GM21528 (cell line): ENCODE data around the gene CCR6.

ENCODE experiments used
- ATAC-seq: cut with Tn5 transposase; IDR thresholded peaks from one replicate; pipeline ENCODE4 v1.9.1; 2021; ENCODE audit warnings: mild to moderate bottlenecking, moderate library complexity; ENCODE audit not compliant: unreplicated experiment, low FRiP score

The CCR6 gene

GRCh38 chr6:167097770-167098169 is 25.1 kb upstream of the CCR6 start:
- no peak for ATAC-seq

- ATAC-seq = no peak
Observed at GRCh38 chr6:167098825-167099225, 24.1 kb upstream of the CCR6 start.

- no peak for ATAC-seq
Observed at GRCh38 chr6:167099707-167100106, 23.2 kb upstream of the CCR6 start.

DNA sequence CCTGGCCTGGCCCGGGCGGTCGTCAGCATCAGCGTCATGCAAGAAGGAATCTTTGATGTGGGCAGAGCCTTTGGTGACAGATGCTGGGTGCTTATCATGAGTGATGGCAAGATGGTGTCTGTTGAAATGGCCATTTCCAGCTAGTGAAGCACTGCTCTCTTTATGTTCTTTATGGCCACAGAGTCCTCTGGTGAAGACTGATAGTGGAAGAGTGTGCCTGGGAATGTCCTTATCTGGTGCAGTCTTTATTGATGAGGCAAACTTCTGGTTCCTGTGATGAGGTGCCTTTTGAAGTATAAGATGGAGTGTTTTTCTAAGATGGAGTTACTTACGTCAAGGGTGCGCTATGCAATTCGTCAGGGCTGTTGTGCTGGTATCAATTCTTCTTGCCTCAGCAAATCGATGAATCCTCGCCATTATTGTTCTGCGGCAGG is 22.6 kb upstream of the CCR6 start:
- ATAC-seq = no peak

DNA sequence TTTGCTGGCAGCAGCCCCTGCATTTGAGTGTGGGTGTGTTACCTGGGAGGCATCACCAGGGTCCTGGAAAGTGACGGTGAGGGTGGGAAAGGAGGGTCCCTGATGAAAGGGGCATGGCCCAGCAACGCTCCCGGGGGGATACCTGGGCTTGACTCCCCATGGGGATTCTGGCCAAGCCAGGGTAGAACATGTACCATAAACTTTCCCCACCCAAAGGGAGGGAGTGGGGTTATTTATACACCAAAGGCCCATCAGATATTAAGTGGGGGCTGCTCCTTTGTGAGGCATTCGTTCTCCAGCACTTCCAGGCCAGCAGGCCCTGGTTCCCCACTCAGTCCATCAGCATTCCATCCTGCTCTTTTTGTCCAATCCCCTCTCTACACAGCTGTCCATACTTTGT is 20.6 kb upstream of the CCR6 start:
- no peak for ATAC-seq

DNA sequence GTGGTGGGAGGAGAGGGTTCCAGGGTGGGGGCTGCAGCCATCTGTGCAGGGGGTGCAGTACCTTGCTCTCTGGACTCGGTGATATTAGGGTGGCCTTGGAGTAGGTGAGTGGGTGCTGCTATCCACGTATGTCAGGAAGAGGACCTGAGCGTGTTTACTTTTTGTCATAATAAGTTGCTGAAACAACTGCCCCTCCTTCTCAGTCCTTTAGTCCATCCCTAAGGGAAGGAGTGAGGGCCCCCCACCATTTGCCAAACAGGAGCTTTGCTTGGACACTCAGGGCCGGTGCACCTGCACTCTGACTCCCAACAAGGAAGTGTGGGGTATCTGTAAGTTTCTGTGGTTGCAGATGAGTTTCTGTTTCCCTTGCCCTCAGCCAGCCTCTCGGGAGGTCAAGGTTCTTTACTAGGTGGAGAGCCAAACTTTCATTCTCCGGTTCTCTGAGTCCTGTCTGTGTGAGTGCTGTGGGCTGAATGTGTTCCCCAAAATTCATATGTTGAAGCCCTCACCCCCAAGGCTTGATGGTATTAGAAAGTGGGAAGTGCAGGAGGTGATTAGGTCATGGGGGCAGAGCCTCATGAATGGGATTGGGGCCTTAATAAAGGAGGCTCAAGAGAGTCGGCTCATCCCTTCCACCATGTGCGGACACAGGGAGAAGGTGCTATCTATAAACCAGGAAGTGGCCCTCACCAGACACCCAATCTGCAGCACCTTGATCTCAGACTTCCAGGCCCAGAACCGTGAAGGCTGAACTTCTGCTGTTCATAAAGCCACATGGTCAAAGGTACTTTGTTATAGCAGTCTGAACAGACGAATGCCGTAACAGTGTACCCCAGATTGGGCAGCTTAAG is 19.6 kb upstream of the CCR6 start:
- peak; percentile 96 for ATAC-seq

DNA sequence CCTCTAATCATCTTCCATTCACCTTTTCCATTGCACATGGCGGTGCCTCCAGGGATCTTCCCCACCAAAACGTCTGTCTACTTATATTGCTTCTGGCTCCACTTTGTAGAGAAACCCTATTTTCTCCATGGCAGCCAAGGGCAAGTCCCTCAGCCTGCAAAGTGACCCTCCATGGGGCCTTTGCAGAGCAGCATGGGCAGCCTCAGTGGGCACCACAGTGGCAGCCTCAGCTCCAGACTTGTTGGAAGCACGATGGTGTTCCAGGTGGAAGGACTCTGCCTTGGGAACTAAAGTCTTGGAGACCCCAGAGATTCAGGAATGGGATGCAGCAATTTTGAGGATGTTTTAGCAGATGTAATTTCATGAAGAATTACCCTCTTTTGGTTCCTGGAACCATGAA is 18.5 kb upstream of the CCR6 start:
- no peak for ATAC-seq

GRCh38 chr6:167105060-167105459 is 17.8 kb upstream of the CCR6 start:
- no peak for ATAC-seq

DNA sequence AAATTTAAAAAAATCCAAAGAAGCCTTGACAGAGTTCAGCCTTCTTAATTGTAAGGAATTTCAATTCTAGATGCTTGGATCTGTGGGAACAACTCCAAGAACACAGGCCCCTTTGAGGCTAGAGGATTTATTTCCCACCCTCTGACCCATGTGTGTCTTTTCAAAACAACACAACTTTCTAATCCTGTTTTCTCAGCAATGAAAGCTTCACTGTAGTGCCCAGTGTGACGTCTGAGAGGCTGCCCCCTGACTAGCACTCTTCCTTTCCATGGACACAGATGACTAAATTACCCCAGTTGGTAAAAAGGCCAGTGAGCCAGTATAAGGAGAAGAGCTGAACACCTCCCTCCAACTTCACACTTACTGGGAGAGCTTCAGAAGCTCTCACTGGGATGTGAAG is 16.5 kb upstream of the CCR6 start:
- ATAC-seq = no peak

DNA sequence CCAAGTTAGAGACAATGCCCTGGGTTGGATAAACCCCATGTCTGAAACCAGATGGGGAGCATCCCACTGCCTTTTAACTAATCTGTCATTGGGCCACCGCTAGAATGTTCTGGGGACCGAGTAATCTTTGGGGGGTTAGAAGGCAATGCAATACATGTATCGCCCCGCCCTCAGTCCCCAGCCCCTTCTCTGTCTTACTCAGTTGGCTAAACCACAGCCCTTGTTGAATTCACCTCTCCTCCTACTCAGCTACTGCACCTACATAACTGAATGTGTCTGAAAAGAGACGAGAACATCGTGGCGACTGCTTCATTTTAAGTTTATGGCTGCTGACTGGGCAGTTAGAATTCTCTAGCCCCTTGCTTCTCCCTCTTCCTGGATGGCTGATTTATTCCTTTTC is 15.1 kb upstream of the CCR6 start:
- ATAC-seq = no peak

- ATAC-seq = no peak
Observed at GRCh38 chr6:167108278-167108677, 14.6 kb upstream of the CCR6 start.

DNA sequence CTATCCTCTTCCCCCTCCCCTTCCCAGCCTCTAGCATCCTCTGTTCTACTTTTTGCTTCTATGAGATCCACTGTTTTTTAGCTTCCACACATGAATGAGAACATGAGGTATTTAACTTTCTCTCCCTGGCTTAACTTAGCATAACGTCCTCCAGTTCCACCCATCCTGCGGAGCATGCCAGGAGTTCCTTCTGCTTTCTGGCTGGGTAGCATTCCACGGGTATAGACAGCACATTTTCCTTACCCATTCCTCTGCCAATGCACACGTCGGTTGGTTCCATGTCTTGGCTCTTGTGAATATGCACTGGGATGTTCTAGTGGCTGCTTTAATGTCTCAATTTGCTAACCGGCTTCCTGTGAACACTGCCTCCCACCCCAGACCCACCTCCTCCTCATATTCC is 13.2 kb upstream of the CCR6 start:
- no peak for ATAC-seq

- ATAC-seq = no peak
Observed at GRCh38 chr6:167111597-167111996, 11.3 kb upstream of the CCR6 start.

GRCh38 chr6:167112421-167112820 is 10.5 kb upstream of the CCR6 start:
- peak; percentile 1 for ATAC-seq

DNA sequence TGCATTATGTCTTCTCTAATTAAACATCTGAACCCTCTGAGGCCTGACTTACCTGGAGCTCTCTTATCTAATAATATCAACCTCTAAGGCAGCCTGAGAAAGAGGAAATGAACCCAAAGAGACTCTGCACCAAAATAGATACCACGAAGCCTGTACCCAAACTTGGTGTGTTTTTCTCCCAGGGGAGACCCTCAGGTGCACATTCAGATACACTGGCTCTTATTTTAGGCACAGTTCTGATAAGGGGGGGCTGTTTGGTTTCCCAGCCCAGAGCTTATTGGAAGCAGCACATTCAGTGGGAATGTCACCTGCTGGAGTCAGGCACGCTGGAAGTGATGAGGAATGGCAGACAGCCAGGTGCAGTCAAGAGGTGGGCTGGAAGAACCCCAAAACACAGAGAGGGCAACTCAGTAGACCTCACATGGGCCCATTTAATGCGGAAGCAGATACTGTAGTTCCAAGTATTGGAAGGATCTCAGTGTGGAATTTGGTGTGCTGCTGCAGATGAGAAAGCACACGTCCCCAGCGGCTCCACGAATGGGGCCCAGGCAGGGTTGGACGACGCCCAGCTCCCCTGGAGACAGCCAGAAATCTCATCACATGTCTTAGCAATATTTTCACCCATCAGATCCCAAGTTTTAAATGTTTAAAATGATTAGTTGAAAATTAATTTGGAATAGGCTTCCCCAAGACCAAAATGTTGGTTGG is 9.7 kb upstream of the CCR6 start:
- ATAC-seq = peak; percentile 52

DNA sequence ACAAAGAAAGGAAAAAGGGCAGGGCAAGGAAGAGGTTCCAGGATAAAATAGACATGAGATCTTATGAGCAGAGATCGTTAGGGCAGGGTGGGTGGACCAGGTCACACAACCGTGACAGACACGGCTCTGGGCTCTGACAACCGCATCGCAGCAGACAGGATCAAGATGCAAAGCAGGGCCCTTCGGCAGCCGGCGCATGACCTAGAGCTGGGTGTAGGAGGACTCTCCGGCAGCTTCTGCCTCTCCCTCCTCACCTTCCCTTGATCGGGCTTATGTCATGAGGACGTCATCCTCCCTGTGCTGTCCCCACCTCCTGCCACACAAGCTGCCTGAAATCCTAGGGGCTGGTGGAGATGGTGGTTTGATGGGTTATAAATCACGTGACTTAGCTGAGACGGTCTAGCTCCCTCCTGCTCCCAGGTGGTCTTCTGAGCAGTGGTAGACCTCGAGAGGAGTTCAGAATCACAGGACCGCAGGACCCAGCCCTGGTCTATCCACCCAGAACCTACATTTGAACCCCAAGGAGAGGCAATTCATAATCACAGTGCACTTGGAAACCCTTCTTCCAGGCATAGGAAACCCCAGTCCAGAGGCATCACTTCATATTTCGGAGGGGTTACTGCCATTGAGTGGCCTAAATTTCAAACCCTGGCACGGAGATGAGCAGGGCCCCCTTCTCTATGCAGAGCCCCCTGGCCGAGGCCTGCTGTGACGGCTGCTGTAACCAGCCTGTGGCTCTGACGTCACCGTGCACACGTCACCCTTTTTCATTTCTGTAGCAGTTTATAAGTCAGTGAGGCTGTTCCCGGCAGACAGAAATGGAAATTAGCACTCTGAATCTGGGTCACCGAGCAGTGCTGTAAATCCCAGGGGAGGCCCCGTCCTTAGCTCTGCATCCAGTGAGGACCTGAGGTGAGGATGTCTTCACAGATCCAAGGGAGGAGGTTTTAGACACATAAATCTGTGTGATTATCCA is 8.7 kb upstream of the CCR6 start:
- peak; percentile 84 for ATAC-seq

DNA sequence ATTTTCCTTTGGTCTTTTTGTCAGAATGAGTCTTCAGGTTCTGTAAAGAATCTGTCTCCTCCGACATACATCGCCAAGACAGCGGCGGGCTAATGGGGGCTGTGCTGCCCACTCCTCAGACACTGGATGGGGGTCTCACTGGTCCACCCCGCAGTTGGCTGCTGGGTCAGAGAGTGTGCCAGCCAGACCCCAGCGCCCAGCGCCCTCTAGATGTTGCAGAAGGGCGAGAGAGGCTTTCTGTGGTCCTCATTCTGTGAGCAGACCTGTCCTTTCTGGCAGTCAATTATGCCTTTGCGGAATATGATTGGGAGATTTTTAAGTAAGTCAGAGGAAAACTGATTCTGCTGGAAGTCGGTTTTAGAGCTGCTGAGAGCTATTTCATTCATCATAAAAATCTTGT is 7.8 kb upstream of the CCR6 start:
- ATAC-seq = no peak

GRCh38 chr6:167116109-167116837 is 6.6 kb upstream of the CCR6 start:
- no peak for ATAC-seq

DNA sequence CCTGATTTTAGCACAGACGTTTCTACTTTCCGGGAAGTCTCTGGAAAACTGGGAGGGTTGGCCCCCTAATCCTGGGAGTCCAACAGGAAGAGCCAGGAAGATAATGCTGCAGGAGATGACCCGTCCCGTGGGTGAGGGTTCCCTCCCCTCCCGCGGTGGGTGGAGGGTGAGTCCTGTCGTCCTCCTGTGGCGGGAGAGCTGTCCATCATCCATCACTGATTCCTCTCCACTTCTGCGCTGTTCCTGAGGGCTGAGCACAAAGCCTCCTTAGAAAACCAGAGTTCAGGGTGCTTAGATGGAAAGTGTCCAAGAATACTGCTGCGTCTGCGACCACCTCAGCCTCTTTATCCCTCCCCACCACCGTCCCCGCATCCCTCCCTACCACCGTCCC is 6.1 kb upstream of the CCR6 start:
- no peak for ATAC-seq

DNA sequence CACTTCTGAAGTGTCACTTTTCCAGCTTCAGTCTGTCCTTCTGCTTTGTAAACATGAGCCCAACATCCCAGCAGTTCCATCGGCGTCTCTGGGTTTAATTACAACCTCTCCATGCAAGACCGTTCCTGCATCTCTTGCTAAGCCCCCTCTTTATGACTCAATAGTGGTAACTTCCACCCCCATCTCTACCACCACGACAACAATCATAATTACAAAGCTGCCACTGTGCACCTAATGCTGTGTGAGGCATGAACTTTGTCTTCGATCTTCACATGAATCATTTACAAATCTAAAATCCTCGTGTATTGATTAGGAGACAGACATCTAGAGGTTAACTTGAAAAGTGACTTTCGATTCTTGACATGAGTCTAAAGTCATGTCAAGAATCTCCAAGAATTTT is 4.9 kb upstream of the CCR6 start:
- no peak for ATAC-seq
